HEK293 (cell line): ENCODE measurements around the gene ADGRD1.

ENCODE experiments used
- CTCF ChIA-PET: fragments of 350-600 bp; formaldehyde crosslinking; extraction: SDS; loops from one replicate; lab custom pipeline; 2021; ENCODE audit warnings: antibody characterized with exemption; lab: Yijun Ruan, JAX
- POLR2A ChIA-PET: fragments of 300-600 bp; formaldehyde crosslinking; extraction: SDS; loops from one replicate; lab custom pipeline; 2020; ENCODE audit warnings: antibody characterized with exemption, inconsistent platforms; lab: Yijun Ruan, JAX
- H3K27ac ChIP-seq: fragments of 200-500 bp; sonication (Bioruptor generic); 2 replicates; pipeline ENCODE4 v1.5.1; 2014; ENCODE audit warnings: low read depth, low read length, control low read depth, inconsistent platforms; ENCODE audit errors: extremely low read depth
- H3K36me3 ChIP-seq, 2 experiments: fragments of 200-500 bp in 1 of 2; sonication (Bioruptor generic) in 1 of 2; 1 replicate in 1 of 2; 2 replicates in 1 of 2; pipeline ENCODE4 v1.5.1; 2014 to 2017; ENCODE audit warnings: inconsistent platforms in 2 of 2, low read length in 2 of 2; ENCODE audit not compliant: control insufficient read depth in 2 of 2, insufficient read depth in 1 of 2
- H3K4me1 ChIP-seq: fragments of 200-500 bp; sonication (Bioruptor generic); 2 replicates; pipeline ENCODE4 v1.5.1; 2014; ENCODE audit warnings: mild to moderate bottlenecking, low read length, inconsistent platforms; ENCODE audit not compliant: control insufficient read depth, insufficient read depth
- H3K4me3 ChIP-seq: 2 replicates; pipeline ENCODE4 v1.5.1; 2011; ENCODE audit warnings: low read depth, mild to moderate bottlenecking, control low read depth, low read length, moderate library complexity
- H3K9me3 ChIP-seq: fragments of 200-500 bp; sonication (Bioruptor generic); 2 replicates; pipeline ENCODE4 v1.5.1; 2014; ENCODE audit warnings: low read depth, low read length, inconsistent platforms; ENCODE audit not compliant: control insufficient read depth, insufficient read depth
- HOXC10 ChIP-seq: sonication (generic); formaldehyde crosslinking; IDR thresholded peaks from 2 replicates; pipeline ENCODE4 v1.8.1; 2023; ENCODE audit warnings: mild to moderate bottlenecking, missing genetic modification reagents
- OSR2 ChIP-seq: fragments of 450-650 bp; formaldehyde crosslinking; IDR thresholded peaks from 2 replicates; pipeline ENCODE4 v1.5.1; 2016; ENCODE audit warnings: missing biosample characterization, missing genetic modification characterization
- PRDM1 ChIP-seq: fragments of 450-650 bp; formaldehyde crosslinking; IDR thresholded peaks from 2 replicates; pipeline ENCODE4; 2016; ENCODE audit warnings: missing biosample characterization, missing genetic modification characterization
- TSHZ1 ChIP-seq: fragments of 450-650 bp; formaldehyde crosslinking; IDR thresholded peaks from 2 replicates; pipeline ENCODE4 v1.5.1; 2016; ENCODE audit warnings: missing biosample characterization, missing genetic modification characterization, borderline replicate concordance
- ZNF211 ChIP-seq: fragments of 450-650 bp; formaldehyde crosslinking; IDR thresholded peaks from 2 replicates; pipeline ENCODE4 v1.5.1; 2016; ENCODE audit warnings: low read depth, missing biosample characterization, missing genetic modification characterization
- ZNF266 ChIP-seq: fragments of 450-650 bp; formaldehyde crosslinking; IDR thresholded peaks from 2 replicates; pipeline ENCODE4 v1.5.1; 2016; ENCODE audit warnings: missing biosample characterization, missing genetic modification characterization, low read depth
- ZNF302 ChIP-seq: fragments of 450-650 bp; formaldehyde crosslinking; IDR thresholded peaks from 2 replicates; pipeline ENCODE4 v1.5.1; 2016; ENCODE audit warnings: missing biosample characterization, missing genetic modification characterization, low read depth
- ZNF341 ChIP-seq: fragments of 450-650 bp; formaldehyde crosslinking; IDR thresholded peaks from 2 replicates; pipeline ENCODE4; 2016; ENCODE audit warnings: low read depth, missing biosample characterization, missing genetic modification characterization
- ZNF404 ChIP-seq: fragments of 450-650 bp; formaldehyde crosslinking; IDR thresholded peaks from 2 replicates; pipeline ENCODE4 v1.5.1; 2017; ENCODE audit warnings: missing biosample characterization, missing genetic modification characterization
- ZNF488 ChIP-seq: fragments of 450-650 bp; formaldehyde crosslinking; IDR thresholded peaks from 2 replicates; pipeline ENCODE4 v1.5.1; 2016; ENCODE audit warnings: missing biosample characterization, missing genetic modification characterization
- ZNF518A ChIP-seq: fragments of 450-650 bp; formaldehyde crosslinking; conservative IDR thresholded peaks from 2 replicates; pipeline ENCODE4 v1.5.1; 2016; ENCODE audit warnings: low read depth, missing biosample characterization, missing genetic modification characterization
- ZNF571 ChIP-seq: fragments of 450-650 bp; formaldehyde crosslinking; IDR thresholded peaks from 2 replicates; pipeline ENCODE4 v1.5.0; 2017; ENCODE audit warnings: missing biosample characterization, missing genetic modification characterization
- ZNF621 ChIP-seq: fragments of 450-650 bp; formaldehyde crosslinking; IDR thresholded peaks from 2 replicates; pipeline ENCODE4 v1.5.1; 2017; ENCODE audit warnings: missing biosample characterization, missing genetic modification characterization
- ZNF777 ChIP-seq: fragments of 450-650 bp; formaldehyde crosslinking; IDR thresholded peaks from 2 replicates; pipeline ENCODE4 v1.5.1; 2017; ENCODE audit warnings: missing biosample characterization, missing genetic modification characterization, borderline replicate concordance

The ADGRD1 gene

GRCh38 chr12:131027876-131028586 lies 74.3 kb downstream of the ADGRD1 start:
- ChIA-PET POLR2A (no interaction called here), CTCF (interaction anchor here (0.6 kb wide), 1 partner anchor 28 kb away, joined by 3 read pairs; no protein-coding TSS in a partner anchor)
- H3K4me3 ChIP-seq: no peak overlapping the region
- no peaks in the 10 kb centered on the region for H3K9me3 ChIP-seq
- no peaks in the 10 kb centered on the region for H3K4me1 ChIP-seq
- H3K27ac ChIP-seq: no peak overlapping the region
- H3K36me3 ChIP-seq: no peaks in the 10 kb centered on the region
- TF ChIP-seq PRDM1: no peak
- TF ChIP-seq ZNF621 (tag by site-specific recombination): no peak
- TF ChIP-seq ZNF571 (tag by site-specific recombination): no peak
- TF ChIP-seq ZNF404: no peak
- no peak for TF ChIP-seq ZNF341 (tag by site-specific recombination)
- no peak for TF ChIP-seq ZNF777 (tag by site-specific recombination)
- no peak for TF ChIP-seq TSHZ1 (tag by site-specific recombination)
- TF ChIP-seq ZNF266 (tag by site-specific recombination): no peak
- TF ChIP-seq ZNF302 (tag by site-specific recombination): no peak
- no peak for TF ChIP-seq ZNF488 (tag by site-specific recombination)
- TF ChIP-seq ZNF211: no peak
- TF ChIP-seq OSR2 (tag by site-specific recombination): no peak

DNA sequence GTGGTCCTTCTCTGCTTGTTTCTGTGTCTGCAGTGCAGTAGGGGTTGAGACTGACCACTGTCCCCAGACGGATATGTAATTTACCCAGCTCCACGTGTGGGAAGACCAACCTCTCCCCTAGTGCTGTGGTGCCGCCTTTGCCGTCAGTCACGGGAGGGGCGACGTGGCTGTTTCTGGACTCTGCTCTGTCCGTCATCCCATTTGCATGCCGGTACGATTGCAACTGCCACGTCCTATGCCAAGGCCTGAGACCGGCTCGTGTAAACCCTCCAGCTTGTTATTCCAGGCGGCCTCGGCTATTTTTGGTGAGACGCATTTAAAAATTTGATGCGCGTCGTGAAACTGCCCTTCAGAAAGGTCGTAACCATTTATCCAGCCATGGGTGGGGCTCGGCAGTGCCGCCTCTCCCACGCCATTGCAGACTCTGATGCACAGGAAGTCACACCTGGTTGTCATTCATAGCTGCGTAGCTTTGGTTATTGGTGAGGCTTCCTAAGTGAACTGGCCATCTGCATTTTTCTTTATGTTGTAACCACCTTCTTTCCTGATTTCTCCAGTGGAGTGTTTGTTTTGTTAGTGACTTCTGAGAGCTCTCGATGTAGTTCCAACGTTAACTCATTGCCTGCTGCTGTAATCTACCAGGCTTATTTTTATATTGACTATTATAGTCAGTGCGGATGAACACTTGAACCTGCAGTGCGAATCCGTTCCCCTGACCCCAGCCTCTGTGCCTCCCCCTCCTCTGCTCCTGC lies 75.1 kb downstream of the ADGRD1 start:
- Histone ChIP-seq H3K27ac (no peak overlapping the region), H3K4me3 (no peak overlapping the region), H3K9me3 (no peaks in the 10 kb centered on the region), H3K36me3 (no peaks in the 10 kb centered on the region), H3K4me1 (no peaks in the 10 kb centered on the region)
- TF ChIP-seq HOXC10 (CRISPR knock-in tag) (no peak), ZNF518A (tag by site-specific recombination) (no peak)
- CTCF ChIA-PET: no interaction called here
- POLR2A ChIA-PET: no interaction called here
